HG02571 (cell line): ENCODE measurements around the gene ST3GAL4.

ENCODE experiments used
- ATAC-seq: cut with Tn5 transposase; IDR thresholded peaks from one replicate; pipeline ENCODE4 v1.9.1; 2021; ENCODE audit warnings: mild to moderate bottlenecking, moderate library complexity; ENCODE audit not compliant: unreplicated experiment

ST3GAL4 gene

DNA sequence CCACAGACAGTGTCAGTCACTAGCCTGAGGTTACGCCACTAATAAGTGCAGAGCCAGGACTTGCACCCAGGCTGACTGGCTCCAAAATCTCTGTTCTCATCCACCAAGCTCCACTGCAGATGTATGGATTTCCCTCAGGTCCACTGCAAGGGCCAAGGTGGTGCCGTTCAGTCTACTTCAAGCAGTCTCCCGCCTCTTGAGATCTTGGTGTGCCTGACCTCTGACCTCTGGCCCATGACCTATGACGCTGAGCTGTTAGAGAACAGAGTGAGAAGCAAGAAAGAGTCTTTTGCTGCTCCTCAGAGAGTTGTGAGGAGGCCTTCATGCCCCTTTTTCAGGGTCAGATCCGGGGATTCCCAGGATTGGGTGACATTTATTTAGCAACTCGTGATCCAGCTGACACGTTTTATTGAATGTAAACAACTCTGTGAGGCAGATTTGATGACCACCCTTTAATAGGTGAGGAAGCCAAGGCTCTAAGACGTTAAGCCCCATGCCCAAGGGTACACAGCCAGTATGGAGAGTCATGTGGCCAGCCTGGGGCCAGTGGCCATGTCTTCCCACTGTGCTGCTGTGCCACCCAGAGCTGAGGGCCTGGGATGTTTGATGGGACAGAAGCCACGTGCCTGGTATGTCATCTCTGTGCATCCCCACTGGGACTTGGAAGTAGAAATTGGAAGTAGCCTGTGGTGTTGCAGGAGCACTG lies 26.4 kb upstream of the ST3GAL4 start:
- no peak for ATAC-seq

- no peak for ATAC-seq
Observed at GRCh38 chr11:126329644-126330211, 25.8 kb upstream of the ST3GAL4 start.

DNA sequence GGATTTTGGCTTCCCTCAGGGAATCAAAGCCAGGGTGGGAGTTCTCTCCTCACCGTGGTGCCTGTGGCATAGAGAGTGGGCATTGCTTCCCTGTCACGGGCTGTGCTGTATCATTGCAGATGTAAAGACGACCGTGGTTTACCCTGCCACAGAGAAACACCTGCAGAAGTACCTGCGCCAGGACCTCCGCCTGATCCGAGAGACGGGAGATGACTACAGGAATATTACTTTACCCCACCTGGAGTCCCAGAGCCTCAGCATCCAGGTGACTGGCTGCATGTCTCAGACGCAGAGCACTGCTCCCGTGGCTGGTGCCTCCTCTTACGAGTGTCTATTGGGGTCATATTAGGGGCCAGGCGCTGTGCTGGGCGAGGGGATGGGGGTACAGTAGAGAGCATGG lies 24.2 kb upstream of the ST3GAL4 start:
- ATAC-seq = no peak

DNA sequence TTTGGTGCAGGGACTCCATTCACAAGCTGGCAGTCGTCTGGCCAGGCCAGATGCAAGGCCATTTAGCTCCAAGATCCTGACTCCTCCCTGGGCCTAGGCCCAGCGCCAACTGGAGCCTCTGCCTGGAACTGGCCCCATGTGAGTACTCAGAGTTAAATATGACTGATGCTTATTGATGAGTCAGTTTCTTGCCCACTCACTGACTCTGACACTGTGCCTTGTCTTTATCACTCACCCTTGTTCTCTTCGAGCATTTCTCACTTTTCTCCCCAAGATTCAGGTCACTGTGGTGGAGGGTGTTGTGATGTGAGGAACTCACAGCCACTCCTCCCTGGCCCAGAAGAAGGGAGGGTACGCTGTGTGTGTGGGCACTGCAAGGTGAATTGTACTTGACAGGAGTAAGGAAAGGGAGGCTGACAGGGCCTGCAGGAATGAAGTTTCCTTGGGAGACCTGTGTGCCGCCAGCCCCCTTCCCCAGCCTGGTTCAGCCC lies 23.2 kb upstream of the ST3GAL4 start:
- ATAC-seq = no peak

DNA sequence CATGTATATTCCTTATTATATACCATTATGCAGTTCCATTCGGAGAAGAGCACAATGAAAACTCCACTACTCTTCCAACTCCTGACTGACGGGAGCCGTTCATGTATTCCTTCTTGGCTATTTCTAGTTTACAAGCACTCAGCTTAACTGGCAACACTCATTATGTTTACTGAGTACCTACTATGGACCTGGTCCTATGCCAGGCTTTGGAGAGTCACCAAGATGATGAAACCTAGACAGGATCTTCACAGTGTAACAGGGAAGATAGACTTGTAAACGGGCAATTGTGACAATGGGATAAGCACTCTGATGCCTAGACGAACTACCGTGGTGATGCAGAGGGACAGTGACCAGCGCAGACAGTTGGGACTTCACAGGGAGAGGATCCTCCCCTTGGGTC lies 22.3 kb upstream of the ST3GAL4 start:
- no peak for ATAC-seq

DNA sequence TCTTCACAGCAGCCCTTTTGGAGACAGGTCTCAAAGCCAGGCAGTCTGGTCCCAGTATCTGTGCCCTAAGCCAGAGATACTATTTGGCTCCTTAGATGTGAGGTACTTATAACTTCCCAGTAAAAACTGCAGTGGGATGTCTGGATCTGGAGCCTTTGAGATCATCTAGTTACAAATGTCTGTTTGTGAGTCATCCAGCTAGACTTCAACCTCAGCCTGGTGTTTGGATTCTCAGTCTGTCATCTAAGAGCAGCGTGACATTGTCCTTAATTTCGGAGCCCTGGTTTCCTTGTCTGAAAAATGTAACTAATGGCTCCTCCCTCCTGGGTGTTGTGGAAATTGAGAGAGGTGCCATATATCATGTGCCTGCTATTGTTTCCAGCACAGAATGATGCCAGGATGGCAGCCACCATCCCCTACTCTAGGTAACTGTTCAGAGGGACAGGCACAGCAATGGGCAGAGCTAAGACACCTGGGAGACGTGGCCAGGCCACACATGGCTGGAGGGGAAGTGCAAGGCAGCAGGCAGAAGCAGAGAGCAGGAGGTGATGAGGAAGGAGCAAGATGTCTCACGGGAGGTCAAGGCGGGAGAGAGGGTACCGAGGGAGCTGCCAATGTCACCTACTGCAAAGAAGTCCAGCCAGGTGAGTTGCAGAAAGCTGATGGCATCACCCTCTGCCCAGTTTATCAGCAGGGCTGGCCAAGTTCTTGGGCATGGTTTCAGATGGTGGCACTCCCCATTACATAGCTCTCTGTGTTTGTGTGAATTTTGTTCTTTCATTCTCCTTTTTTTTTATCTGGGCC lies 20.6 kb upstream of the ST3GAL4 start:
- ATAC-seq = no peak

- no peak for ATAC-seq
Observed at GRCh38 chr11:126335463-126335760, 20.1 kb upstream of the ST3GAL4 start.

- ATAC-seq = no peak
Observed at GRCh38 chr11:126336138-126336541, 19.3 kb upstream of the ST3GAL4 start.

GRCh38 chr11:126336671-126337101 lies 18.8 kb upstream of the ST3GAL4 start:
- ATAC-seq = no peak

GRCh38 chr11:126337126-126337473 lies 18.4 kb upstream of the ST3GAL4 start:
- no peak for ATAC-seq

DNA sequence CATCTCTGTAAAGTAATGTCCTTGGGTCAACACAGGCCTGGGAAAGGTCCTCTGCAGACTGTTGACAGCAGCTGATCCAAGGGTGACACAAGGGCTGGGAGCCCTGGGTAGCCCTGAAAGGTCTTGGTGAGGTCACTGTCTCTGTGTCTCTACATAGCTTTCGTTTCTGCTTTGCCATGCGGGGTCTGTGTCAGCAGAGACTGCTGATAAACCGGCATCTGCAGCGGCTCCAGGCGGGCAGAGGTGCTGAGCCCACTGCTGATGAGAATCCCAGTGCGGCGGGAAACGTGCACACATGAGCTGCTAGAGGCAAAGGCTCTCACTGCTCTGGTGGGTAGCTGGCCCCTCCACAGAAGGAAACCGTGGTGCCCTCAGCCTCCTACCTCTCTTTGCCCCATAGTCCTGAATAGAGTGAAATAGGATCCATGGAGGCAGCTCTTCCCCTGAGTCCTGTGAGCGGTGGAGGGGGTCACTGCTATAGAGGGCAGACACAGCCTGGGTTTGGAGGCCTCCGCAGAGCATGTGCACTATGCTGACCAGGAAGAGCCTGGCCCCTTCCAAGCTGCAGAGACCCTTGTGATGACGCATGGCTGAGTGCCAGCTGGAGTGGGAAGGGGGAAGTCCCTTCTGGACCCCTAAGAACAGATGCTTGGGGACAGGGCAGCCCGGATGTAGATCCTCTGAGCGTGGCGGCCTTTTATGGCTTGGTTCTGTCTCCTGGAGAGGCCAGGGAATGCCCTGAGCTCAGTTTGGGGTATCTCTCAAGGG lies 17.8 kb upstream of the ST3GAL4 start:
- no peak for ATAC-seq

GRCh38 chr11:126338346-126339055 lies 17.0 kb upstream of the ST3GAL4 start:
- no peak for ATAC-seq

DNA sequence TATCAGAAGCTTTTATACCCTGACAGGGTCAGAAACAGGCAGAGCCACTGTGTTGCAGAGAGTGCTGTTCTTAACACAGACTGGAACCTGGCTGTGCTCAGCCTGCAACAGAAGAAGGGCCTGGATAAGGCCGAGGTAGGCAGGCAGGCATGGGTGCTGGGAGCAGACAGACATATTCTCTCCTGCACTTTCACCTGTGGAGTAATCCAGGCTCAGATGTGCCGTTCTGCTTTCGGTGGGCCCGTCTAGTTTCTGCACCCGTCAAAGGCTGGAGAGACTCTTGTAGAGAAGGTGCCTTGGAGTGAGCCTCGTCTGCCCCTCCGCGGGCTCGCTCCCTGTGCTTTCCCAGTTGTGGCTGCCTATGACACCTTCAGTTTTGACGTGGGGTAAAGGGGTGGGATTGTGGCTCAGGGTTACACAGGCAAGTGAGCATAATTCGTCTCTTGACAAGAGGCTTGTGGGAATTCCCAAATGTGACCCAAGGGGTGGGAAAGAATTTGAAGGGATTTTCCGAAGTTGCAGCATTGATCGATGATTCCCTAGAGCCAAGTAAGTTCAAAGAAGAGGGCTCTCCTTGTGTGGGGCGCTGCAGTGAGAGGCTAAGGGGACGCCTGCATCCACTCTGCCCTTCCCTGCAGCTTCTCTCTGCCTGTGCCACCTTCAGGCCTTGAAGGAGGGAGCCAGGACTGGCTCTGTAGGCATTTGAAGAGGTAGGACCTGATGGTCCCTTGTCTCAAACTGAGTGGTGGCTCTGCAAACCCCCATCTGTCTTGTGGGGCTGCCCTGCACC lies 16.2 kb upstream of the ST3GAL4 start:
- ATAC-seq = no peak

GRCh38 chr11:126339863-126340434 lies 15.5 kb upstream of the ST3GAL4 start:
- no peak for ATAC-seq

DNA sequence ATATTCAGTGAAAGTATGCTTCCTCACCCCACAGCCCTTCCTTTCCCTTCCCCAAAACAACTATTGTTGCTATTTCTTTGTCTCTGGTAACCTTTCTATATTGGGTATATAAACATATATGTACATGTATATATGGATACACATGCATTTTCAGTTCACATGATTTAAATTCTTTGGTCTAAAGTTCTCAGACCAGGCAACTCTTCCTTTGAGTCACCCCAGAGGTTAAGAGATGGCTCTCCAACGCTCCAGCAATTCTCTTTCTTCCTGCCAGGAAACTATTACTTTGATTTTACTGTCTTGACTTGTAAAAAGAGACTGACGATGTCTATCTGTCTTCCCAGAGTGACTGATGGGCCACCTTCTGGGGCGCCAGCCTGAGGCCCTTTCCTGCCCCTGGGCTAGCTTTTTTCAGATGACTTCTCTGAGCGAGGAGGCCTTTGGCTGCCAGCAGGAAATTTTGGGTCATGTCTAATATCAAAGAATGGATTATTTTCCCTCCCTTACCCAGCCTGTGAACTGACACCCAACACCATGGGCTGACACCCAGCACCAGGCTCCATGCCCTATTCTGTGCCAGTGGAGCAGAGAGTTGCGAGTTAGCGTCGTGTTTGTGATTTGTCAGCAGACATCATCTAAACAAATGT lies 14.4 kb upstream of the ST3GAL4 start:
- no peak for ATAC-seq

DNA sequence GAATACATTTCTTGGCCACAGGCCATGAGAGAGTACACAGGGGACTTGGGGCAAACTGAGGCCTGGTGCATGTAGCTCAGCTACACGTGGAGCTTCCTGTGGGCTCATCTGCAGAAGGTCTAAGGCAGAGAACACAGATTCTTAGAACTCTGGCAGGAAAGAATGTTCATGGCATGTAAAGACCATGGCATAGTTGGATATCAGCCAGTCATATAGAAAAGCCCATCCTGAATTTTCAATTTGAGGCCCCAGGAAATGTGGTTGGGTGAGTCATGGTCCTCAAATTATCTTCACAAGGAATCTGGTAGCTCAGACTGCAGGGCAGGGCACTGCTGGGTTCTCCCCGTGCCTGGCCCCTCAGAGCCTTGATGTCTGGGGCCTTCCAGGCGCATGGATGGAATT lies 13.7 kb upstream of the ST3GAL4 start:
- no peak for ATAC-seq

DNA sequence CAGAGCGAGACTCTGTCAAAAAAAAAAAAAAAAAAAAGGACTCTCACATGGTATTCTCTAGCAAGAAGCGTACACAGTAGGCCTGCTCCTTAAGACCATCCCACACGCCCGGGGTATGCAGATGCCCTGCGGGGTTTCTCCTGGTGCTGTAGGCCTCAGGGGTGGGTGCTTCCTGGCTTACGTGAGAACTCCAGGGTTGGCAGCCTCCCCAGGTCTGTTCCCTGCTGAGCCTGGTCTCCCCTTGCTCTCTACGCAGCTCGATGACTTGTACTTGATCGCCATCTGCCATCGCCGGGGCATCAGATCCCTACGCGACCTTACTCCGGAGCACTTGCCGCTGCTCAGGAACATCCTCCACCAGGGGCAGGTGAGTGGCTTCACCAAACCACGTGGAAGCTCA lies 12.4 kb upstream of the ST3GAL4 start:
- no peak for ATAC-seq

DNA sequence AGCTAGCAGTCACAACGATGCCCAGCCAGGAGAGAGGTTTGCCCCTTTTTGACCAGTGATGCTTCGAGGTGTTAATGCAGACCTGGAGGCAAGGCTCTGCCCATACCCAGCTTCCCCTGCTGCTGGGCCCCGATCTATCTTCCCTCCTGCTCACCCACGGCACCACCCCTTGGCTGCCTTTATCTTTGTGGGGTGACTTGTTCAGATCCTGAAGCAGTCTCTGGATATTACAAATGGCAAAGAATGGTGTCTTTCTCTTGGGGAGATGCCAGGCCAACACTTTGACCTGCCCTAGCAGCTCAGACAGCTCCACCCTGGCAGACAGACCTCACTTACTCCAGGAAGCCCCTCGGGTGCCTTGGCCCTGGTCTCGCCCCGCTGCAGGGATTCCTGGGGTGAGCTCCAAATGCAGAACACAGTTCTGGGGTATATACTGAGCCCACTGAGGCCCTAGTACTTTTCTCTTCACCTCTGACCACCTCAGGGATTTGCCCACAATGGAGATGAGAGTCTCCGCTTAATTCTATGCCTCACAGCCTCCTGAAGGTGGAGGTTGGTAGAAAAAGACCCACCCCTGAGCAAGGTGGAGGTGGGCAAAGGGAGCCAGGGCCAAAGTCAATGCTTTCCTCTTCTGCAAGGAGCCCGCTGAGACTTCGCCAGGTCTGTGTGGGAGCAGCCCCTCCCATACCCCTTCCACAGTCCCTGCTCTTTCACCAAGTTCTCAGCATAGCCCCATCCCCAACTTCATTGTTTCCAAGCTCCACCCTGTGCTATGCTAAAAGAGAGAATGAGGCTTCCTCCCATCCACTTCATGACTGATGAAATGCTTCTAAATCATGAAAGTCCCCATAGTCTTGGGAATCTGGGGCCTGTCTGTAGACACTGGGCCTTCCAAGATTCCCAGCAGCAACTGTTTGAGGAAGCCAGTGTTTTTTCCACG lies 11.1 kb upstream of the ST3GAL4 start:
- no peak for ATAC-seq
